Keratinocyte (primary cell): Measurements from ENCODE around the gene ROR1. TPM values are rescaled to one million over a fixed set of nuclear protein-coding genes. Genes with fewer than 3 reads are reported as not detected.

ENCODE experiments used
- DNase-seq: peaks from one replicate; pipeline ENCODE4 v3.0.0-alpha.2; 2011; ENCODE audit warnings: low read depth, missing footprints, low spot score
- FAIRE-seq: peaks from 2 replicates; lab custom pipeline; 2011; peaks lifted over from hg19 to GRCh38; lab: Jason Lieb, UNC
- H2AFZ ChIP-seq: 2 replicates; pipeline ENCODE4 v1.6.0; 2012; ENCODE audit warnings: low read length, control low read depth, inconsistent platforms; ENCODE audit not compliant: control insufficient read depth
- H3K27ac ChIP-seq: 2 replicates; pipeline ENCODE4 v1.5.1; 2011; ENCODE audit warnings: low read length; ENCODE audit not compliant: control insufficient read depth, insufficient read depth
- H3K27me3 ChIP-seq: 3 replicates; pipeline ENCODE4 v1.6.0; 2011; ENCODE audit warnings: low read length; ENCODE audit not compliant: control insufficient read depth, insufficient read depth; ENCODE audit errors: extremely low read depth
- H3K36me3 ChIP-seq, 2 experiments: 2 replicates in 1 of 2; 3 replicates in 1 of 2; pipeline ENCODE4 v1.5.1; 2011; ENCODE audit warnings: low read length in 2 of 2, mild to moderate bottlenecking in 1 of 2; ENCODE audit not compliant: control insufficient read depth in 2 of 2, insufficient read depth in 2 of 2; ENCODE audit errors: extremely low read depth in 1 of 2
- H3K4me1 ChIP-seq: 3 replicates; pipeline ENCODE4 v1.5.1; 2011; ENCODE audit warnings: low read length; ENCODE audit not compliant: control insufficient read depth, insufficient read depth; ENCODE audit errors: extremely low read depth
- H3K4me2 ChIP-seq: 3 replicates; pipeline ENCODE4 v1.6.0; 2011; ENCODE audit warnings: low read depth, low read length; ENCODE audit not compliant: control insufficient read depth, insufficient read depth; ENCODE audit errors: extremely low read depth
- H3K4me3 ChIP-seq, 3 experiments: fragments of 200-600 bp in 1 of 3; sonication (generic) in 1 of 3; 2 replicates in 2 of 3; 3 replicates in 1 of 3; pipeline ENCODE4 v1.5.1; 2011 to 2016; ENCODE audit warnings: low read length in 3 of 3, mild to moderate bottlenecking in 3 of 3, control low read depth in 2 of 3, inconsistent platforms in 1 of 3, low read depth in 1 of 3, mixed read lengths in 1 of 3, mixed run types in 1 of 3, moderate library complexity in 1 of 3; ENCODE audit not compliant: control insufficient read depth in 2 of 3, insufficient read depth in 2 of 3; ENCODE audit errors: extremely low read depth in 1 of 3
- H3K79me2 ChIP-seq: 2 replicates; pipeline ENCODE4 v1.6.0; 2012; ENCODE audit warnings: low read length; ENCODE audit not compliant: control insufficient read depth, insufficient read depth
- H3K9ac ChIP-seq: 3 replicates; pipeline ENCODE4 v1.6.0; 2011; ENCODE audit warnings: low read length; ENCODE audit not compliant: control insufficient read depth, insufficient read depth; ENCODE audit errors: extremely low read depth
- H3K9me1 ChIP-seq: 3 replicates; pipeline ENCODE4 v1.6.0; 2011; ENCODE audit warnings: low read length; ENCODE audit not compliant: control insufficient read depth, insufficient read depth; ENCODE audit errors: extremely low read depth
- H3K9me3 ChIP-seq: 2 replicates; pipeline ENCODE4 v1.5.1; 2012; ENCODE audit warnings: low read depth, low read length; ENCODE audit not compliant: control insufficient read depth
- H4K20me1 ChIP-seq: 3 replicates; pipeline ENCODE4 v1.6.0; 2011; ENCODE audit warnings: low read length; ENCODE audit not compliant: control insufficient read depth, insufficient read depth; ENCODE audit errors: extremely low read depth
- CTCF ChIP-seq, 3 experiments: IDR thresholded peaks in 1 of 3; conservative IDR thresholded peaks in 1 of 3; optimal IDR thresholded peaks in 1 of 3; 2 replicates in 2 of 3; 3 replicates in 1 of 3; pipeline versions ENCODE3 to v1.5.1; 2011; ENCODE audit warnings: low read length in 3 of 3, mild to moderate bottlenecking in 3 of 3, moderate library complexity in 2 of 3, control low read depth in 1 of 3, inconsistent platforms in 1 of 3; ENCODE audit not compliant: insufficient read depth in 2 of 3; ENCODE audit errors: extremely low read depth in 1 of 3
- EZH2 ChIP-seq: IDR thresholded peaks from one replicate; pipeline ENCODE4 v1.6.1; 2012; ENCODE audit warnings: inconsistent platforms, mild to moderate bottlenecking, low read length, moderate library complexity
- dilution Hi-C: fragments of 300-500 bp; cut with MboI; formaldehyde crosslinking; loops from one replicate; pipeline ENCODE4 v1.7.0; 2020; ENCODE audit warnings: low sequenced_read_pairs; ENCODE audit not compliant: extremely low pct_ligation_motif_present
- polyA plus RNA-seq, 5 experiments: library from polyadenylated mRNA; depleted of rRNA in 3 of 5; stranded (reverse) in 3 of 5; stranded (forward) in 1 of 5; unstranded in 1 of 5; fragments of >200 nt; gene quantifications; 1 replicate in 1 of 5; 2 replicates in 3 of 5; 3 replicates in 1 of 5; pipeline versions ENCODE4 v1.2.1 to v1.2.3, GENCODE V29; 2011 to 2012; ENCODE audit warnings: missing spikeins in 2 of 5, low read depth in 1 of 5, low replicate concordance in 1 of 5

The ROR1 gene
- polyA plus RNA-seq, 1 donor (not counting 4 experiments of a cell fraction or from before 2014, with no cell fraction given): 9.2 TPM

GRCh38 chr1:63847308-63847910 is 73.6 kb downstream of the ROR1 start:
- no peaks in the 10 kb centered on the region for H3K9me1 ChIP-seq
- peak; percentile 31 to 64 (median 51) for TF ChIP-seq CTCF (optimal IDR thresholded peaks at IDR 0.05 in 1 of 3, IDR thresholded peaks at IDR 0.05 in 1 of 3, conservative IDR thresholded peaks at IDR 0.05 in 1 of 3; ENCODE audit: extremely low read depth in 1 of 3, insufficient read depth in 2 of 3, low read length in 3 of 3)
- no peak for TF ChIP-seq EZH2
- FAIRE-seq (peak; percentile 89), DNase-seq (no peak)
- H3K27ac ChIP-seq: no peak overlapping the region
- dilution Hi-C loops: no loop called here
- H3K27me3 ChIP-seq: no peaks in the 10 kb centered on the region
- peak overlapping the region; percentile 49 for H3K4me2 ChIP-seq
- H3K36me3 ChIP-seq: no peaks in the 10 kb centered on the region
- peaks cover 16% of the 10 kb centered on the region for H3K4me1 ChIP-seq
- H3K9me3 ChIP-seq: no peaks in the 10 kb centered on the region
- H4K20me1 ChIP-seq: no peaks in the 10 kb centered on the region
- H3K4me3 ChIP-seq: no peak overlapping the region
- peak overlapping the region; percentile 11 for H2AFZ ChIP-seq
- H3K9ac ChIP-seq: no peak overlapping the region
- no peaks in the 10 kb centered on the region for H3K79me2 ChIP-seq

GRCh38 chr1:63848733-63849132 is 74.9 kb downstream of the ROR1 start:
- FAIRE-seq (no peak), DNase-seq (no peak)
- Histone ChIP-seq H3K27ac (no peak overlapping the region), H3K79me2 (no peaks in the 10 kb centered on the region), H3K4me3 (no peak overlapping the region), H2AFZ (no peak overlapping the region), H3K27me3 (no peaks in the 10 kb centered on the region), H4K20me1 (no peaks in the 10 kb centered on the region), H3K9me3 (no peaks in the 10 kb centered on the region), H3K9ac (no peak overlapping the region), H3K4me1 (peaks cover 16% of the 10 kb centered on the region), H3K36me3 (no peaks in the 10 kb centered on the region), H3K4me2 (no peak overlapping the region), H3K9me1 (no peaks in the 10 kb centered on the region)
- TF ChIP-seq CTCF (optimal IDR thresholded peaks at IDR 0.05 in 1 of 3, IDR thresholded peaks at IDR 0.05 in 1 of 3, conservative IDR thresholded peaks at IDR 0.05 in 1 of 3; ENCODE audit: extremely low read depth in 1 of 3, insufficient read depth in 2 of 3, low read length in 3 of 3) (no peak), EZH2 (no peak)
- dilution Hi-C loops: no loop called here
